Measurements from ENCODE around the gene WDSUB1. TPM values are rescaled to one million over a fixed set of nuclear protein-coding genes. Genes with fewer than 3 reads are reported as not detected.

Gene WDSUB1
- total and polyA plus RNA-seq, 2 donors (not counting 3 experiments of a cell fraction or from before 2014, with no cell fraction given) = 4.0 to 4.8 TPM

DNA sequence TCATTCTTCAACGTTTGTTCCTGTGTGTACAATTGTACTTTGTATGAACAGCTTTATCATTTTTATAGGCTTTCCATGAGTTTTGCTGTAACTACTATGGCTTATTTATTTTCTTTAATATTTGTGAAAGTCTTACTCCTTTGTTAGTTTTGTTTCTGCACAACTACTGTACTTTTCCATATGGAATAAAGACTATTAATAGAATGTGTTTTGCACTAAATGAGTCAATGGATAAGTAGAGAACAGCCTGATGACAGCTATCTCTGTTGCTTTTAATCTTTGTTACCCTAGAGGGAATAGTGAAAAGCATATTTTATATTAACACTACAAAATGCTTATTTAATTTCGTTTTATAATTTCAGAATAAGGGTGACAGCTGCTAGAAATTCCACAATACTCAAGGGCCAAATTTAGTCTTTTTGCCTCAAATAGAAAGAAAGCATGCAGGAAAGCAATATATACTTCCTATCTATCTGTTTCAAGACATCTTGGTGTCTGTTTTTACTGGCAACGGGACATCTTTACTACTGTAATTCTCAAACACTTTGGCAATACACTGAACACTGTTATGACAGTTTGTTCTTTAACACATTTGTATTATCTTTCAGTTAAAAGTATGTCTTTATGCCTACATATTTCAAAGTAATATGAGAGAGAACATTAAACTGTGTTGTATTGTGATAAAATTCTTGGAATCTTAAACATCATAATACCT is 53.9 kb downstream of the WDSUB1 start:
- no peaks in the 10 kb centered on the region for H3K4me1 ChIP-seq (ENCODE audit: control insufficient read depth, extremely low read depth, insufficient read depth, low read length)
- H3K4me3 ChIP-seq (replicated peaks in 1 of 3; ENCODE audit: insufficient read depth in 1 of 3, low read depth in 1 of 3, low read length in 3 of 3) = no peak overlapping the region
- no peaks in the 10 kb centered on the region for H3K9me1 ChIP-seq (replicated peaks; ENCODE audit: control insufficient read depth, extremely low read depth, insufficient read depth, low read length)
- CTCF ChIA-PET = no interaction called here
- H3K27me3 ChIP-seq (ENCODE audit: control insufficient read depth in 2 of 2, insufficient read depth in 2 of 2, low read length in 2 of 2) = no peaks in the 10 kb centered on the region
- no peak overlapping the region for H2AFZ ChIP-seq (ENCODE audit: low read depth, low read length)
- dilution Hi-C loops (cut with MboI; ENCODE audit: extremely low pct_ligation_motif_present, low sequenced_read_pairs) = no loop called here
- no peaks in the 10 kb centered on the region for H3K79me2 ChIP-seq (ENCODE audit: control insufficient read depth, insufficient read depth, low read length)
- POLR2A ChIA-PET = no interaction called here
- no peak overlapping the region for H3K27ac ChIP-seq (ENCODE audit: insufficient read depth, low read depth, low read length)
- H3K36me3 ChIP-seq (ENCODE audit: control insufficient read depth in 2 of 2, extremely low read depth in 1 of 2, insufficient read depth in 2 of 2, low read length in 2 of 2) = peaks cover 38 to 48% of the 10 kb centered on the region in 2 experiments
- no peaks in the 10 kb centered on the region for H4K20me1 ChIP-seq (replicated peaks; ENCODE audit: control insufficient read depth, extremely low read depth, insufficient read depth, low read length)
- H3K9me3 ChIP-seq (replicated peaks; ENCODE audit: control insufficient read depth, insufficient read depth, low read length) = no peaks in the 10 kb centered on the region
- no TSS peak for BruUV-seq (replicated peaks)
- DNase-seq (ENCODE audit: low read depth, low spot score) (no peak), FAIRE-seq (no peak)
- intact Hi-C loops (cut with micrococcal nuclease) = no loop called here
- H3K9ac ChIP-seq (replicated peaks; ENCODE audit: extremely low read depth, insufficient read depth, low read length) = no peak overlapping the region
- H3K4me2 ChIP-seq (ENCODE audit: insufficient read depth, low read length) = no peak overlapping the region
- TF ChIP-seq, protein P1, sequence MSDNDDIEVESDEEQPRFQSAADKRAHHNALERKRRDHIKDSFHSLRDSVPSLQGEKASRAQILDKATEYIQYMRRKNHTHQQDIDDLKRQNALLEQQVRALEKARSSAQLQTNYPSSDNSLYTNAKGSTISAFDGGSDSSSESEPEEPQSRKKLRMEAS (IDR thresholded peaks at IDR 0.05; ENCODE audit: insufficient read depth, insufficient read length) = no peak
- no peak for TF ChIP-seq POLR2A (IDR thresholded peaks at IDR 0.05; ENCODE audit: low read depth, low read length)
- no peak for TF ChIP-seq EZH2 (IDR thresholded peaks at IDR 0.05; ENCODE audit: borderline replicate concordance, low read depth, low read length, severe bottlenecking)
- no peak for TF ChIP-seq CTCF (IDR thresholded peaks at IDR 0.05; ENCODE audit: extremely low read depth in 1 of 2, insufficient read depth in 1 of 2, low read depth in 1 of 2, low read length in 2 of 2)
- no peak for TF ChIP-seq FOS (IDR thresholded peaks at IDR 0.05; ENCODE audit: borderline replicate concordance, insufficient read depth, low read length)
- TF ChIP-seq POLR2AphosphoS5 (IDR thresholded peaks at IDR 0.05; ENCODE audit: insufficient read depth, low read depth, low read length) = no peak
- no peak for TF ChIP-seq MYC (IDR thresholded peaks at IDR 0.05; ENCODE audit: low read depth, low read length)
- no peak for TF ChIP-seq JUN (IDR thresholded peaks at IDR 0.05; ENCODE audit: borderline replicate concordance, insufficient read depth, insufficient read length, low read depth)
- TF ChIP-seq GATA2 (IDR thresholded peaks at IDR 0.05; ENCODE audit: insufficient read depth, insufficient read length, low read depth, low read length) = no peak
